Tibial nerve (tissue), 3 donors: ENCODE data around the gene IL6.

Source experiments
- POLR2A ChIP-seq, 2 donors: fragments of 450-650 bp; IDR thresholded peaks; one replicate each; pipeline ENCODE4 v1.6.1; 2017; ENCODE audit warnings: antibody characterized with exemption in 2 of 2, mild to moderate bottlenecking in 2 of 2, moderate library complexity in 2 of 2
- TF ChIP-seq, protein P1 (sequence below), 5 experiments: fragments of 200-600 bp in 3 of 5; fragments of 450-650 bp in 2 of 5; sonication (generic) in 3 of 5; IDR thresholded peaks; one replicate each; pipeline ENCODE4 v1.5.1; 2016 to 2019; ENCODE audit warnings: antibody characterized with exemption in 5 of 5, mild to moderate bottlenecking in 3 of 5, moderate library complexity in 2 of 5

DNA sequence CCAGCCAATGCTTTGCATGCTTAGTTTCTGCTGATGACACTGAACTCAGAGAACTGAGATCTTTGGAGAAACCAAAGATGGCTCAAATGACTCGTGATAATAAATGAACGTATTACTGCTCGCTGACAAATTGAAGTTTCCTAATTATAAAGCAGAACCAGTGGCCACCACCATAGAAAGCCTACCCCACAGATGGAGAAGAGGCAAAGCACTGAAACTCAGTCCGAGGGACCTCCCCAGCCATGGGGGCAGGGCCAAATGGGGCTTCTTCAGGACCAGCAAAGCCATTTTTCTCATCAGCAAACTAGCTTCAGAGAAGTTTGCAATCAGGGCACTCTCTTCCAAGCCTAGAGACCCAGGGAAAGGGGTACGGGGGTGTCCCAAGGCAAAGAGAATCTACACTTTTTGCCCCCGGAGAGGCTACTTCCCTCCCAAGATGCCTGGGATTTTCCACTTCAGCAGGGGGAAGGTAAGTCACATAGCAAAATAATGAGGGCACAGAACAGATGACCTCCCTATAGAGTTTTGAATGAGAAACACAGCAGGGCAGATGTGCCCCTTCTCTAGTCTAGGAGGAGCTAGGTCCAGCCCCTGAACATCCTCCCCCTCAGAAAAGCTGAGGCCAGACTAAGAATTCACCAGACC, 4.3 kb upstream of the IL6 start:
- TF ChIP-seq, protein P1, sequence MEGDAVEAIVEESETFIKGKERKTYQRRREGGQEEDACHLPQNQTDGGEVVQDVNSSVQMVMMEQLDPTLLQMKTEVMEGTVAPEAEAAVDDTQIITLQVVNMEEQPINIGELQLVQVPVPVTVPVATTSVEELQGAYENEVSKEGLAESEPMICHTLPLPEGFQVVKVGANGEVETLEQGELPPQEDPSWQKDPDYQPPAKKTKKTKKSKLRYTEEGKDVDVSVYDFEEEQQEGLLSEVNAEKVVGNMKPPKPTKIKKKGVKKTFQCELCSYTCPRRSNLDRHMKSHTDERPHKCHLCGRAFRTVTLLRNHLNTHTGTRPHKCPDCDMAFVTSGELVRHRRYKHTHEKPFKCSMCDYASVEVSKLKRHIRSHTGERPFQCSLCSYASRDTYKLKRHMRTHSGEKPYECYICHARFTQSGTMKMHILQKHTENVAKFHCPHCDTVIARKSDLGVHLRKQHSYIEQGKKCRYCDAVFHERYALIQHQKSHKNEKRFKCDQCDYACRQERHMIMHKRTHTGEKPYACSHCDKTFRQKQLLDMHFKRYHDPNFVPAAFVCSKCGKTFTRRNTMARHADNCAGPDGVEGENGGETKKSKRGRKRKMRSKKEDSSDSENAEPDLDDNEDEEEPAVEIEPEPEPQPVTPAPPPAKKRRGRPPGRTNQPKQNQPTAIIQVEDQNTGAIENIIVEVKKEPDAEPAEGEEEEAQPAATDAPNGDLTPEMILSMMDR (IDR thresholded peaks at IDR 0.05) = no peak
- no peak for TF ChIP-seq POLR2A (IDR thresholded peaks at IDR 0.05)
